GM21360 (cell line): ENCODE measurements around the gene MED4.
"Not testable (repeated sequence)": the region's sequence is repeated elsewhere in the genome, so short reads cannot be mapped to it uniquely, and the experiment has no call there.

Source experiments
- ATAC-seq: cut with Tn5 transposase; IDR thresholded peaks from one replicate; pipeline ENCODE4 v1.9.1; 2021; ENCODE audit warnings: mild to moderate bottlenecking, moderate library complexity; ENCODE audit not compliant: unreplicated experiment

The MED4 gene

DNA sequence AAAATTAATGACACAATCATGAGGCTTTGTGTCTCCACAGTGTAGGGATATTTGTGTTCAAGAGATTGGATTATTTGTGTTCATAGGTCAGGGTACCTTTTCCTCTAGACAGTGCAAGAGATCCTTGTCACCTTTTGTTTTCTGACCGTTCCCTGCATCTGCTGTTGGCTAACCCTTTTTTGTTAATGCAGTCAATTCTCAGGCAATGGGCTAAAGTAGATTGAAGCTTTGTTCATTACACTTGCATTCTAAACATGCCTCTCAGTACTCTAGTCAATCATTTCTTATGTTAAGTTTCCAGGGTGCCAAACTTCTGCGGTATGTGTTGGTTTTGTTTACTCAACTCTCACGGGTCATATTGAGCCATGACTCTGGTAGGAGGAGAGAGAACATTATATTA, 1.8 kb upstream of the MED4 start:
- no peak for ATAC-seq

DNA sequence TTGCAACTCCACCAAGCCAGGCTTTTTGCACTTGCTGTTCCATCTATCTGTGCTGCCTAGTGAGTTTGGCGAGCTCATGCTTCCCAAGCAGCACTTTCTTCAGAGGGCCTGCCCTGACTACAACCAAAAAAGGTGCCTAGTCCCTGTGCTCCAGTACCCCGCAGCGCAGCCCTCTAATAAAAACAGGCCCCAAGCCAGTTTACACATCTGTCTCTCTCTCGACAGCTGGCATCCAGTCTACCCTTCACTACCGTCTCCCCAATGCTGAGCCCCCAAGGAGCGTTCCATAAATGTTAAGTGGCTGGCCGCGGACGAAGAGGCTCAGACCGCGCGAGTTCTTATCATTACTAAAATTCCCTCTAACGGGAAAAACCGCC, 512 bp downstream of the MED4 start:
- ATAC-seq = peak; percentile 9

DNA sequence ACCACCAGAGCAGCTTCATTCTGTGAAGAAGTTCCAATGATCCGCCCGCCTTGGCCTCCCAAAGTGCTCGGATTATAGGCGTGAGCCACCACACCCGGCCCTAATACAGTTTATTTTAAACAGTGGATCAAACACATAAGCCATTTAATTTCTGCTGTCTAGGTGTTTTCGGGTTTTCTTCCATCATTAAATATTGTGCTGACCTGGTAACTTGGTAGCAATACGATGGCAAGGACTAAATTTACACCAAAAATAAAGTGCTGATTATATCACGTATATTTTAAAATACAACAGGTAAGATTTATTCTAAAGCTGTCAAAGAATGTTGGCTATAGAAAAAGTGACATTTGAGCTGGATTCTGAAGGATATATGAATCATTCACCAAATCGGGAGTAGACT, 1.3 kb downstream of the MED4 start:
- ATAC-seq = no peak

DNA sequence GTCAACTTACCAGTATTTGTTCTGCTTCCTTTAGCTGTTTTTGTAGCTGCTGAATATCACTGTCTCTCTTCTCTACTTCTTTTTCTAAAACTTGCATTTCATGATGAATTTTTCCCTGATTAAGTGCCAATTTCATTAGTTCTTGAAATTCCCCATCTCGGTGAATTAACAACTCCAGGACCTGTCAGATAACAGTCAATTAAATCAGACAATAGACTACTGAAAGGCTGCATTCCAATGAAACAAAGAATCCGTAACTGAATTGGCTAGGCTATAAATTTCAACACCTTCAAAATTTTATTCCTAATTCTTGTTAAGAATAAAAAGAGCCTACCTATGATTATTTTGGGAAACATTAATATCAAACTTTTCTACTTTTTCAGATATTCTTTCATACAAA, 8.6 kb downstream of the MED4 start:
- no peak for ATAC-seq

DNA sequence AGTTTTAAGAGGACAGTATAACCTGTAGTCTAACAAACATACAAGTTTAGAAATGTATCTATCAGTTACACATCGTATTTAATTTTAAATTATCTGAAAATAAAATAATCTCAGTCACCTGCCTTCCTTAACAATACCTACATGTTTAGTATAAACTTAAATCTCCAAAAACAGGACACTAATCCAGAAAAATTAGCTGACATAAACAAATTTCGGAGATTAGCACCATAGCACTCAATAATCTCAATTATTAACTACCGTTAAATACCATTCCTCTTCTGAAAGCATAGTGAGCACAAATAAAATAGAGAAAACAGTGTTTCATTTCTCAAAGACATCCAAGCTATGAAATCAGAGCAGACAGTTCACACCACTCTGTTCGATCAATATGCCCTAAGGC, 13.2 kb downstream of the MED4 start:
- no peak for ATAC-seq

DNA sequence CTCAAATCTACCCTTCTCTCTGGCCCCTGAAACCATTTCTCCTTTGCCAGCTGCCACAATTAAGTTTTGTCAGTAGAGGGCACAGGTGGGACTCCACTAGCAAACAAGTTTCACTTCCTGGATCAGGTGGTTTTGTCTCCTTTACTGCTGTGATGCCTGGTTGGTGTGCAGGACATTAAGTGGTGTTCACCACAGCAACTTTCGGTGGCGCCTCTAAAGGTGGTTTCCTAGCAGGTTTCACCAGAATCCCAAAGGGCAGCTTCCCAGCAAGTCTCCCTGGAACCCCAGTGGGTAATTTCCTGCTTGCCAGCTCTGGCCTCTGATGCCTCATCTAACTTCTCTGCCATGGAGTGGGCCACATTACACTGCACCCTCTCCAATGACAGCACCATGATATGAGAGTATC, 16.6 kb downstream of the MED4 start:
- peak; percentile 97 for ATAC-seq

DNA sequence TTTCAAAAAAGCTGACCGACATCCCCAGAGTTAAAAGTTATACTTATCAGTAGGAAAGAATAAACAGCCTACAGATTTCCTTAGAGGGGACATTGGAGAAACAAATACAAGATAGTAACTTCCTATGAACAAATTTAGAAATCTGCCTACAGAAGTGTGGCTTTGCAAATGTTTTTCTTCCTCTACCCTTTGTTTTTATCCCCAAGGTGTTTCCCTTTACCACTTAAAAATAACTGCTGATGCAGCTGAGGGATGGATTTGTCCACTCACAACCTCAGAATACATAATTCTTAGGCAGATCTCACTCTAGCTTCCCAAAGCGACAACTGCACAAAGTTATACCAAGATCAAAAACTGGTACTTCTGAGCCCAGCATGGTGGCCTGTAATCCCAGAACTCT, 20.9 kb downstream of the MED4 start:
- no peak for ATAC-seq

DNA sequence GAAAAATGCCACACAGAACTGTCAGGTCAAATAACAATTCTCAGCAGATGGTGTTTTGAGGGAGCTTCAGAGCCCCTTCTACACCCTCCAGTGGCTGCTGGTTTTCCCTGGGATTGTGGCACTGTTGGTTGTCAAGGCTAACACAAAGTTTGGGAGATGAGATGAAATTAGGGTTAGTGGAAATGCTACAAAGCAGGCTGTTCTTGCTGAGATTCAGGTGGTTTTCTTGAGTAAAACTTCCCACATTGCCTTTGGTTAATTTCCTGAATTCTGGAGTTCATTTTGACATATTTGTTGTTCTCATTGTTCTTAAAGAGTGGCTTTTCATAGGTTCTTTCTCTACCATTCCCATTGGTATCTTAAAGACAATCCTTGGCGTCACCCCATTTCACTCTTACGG, 22.1 kb downstream of the MED4 start:
- ATAC-seq = no peak

DNA sequence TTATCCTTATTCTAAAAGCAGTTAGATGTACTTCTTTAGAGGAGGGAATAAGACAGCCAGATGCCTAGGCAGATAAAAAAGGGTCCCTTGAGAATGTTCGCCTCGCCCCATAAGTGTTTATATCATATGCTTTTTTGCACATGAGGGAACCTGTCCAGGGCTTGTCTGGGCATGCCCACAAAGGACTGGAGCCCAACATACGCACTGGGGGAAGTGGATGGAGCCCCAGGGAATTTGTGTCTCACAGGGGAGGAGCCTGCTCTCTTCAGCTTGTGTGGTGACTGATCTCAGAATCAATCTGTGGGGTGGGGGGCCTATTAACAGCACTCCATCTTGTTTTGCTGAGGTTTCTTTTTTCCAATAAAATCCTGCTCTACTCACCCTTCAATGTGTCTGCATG, 22.6 kb downstream of the MED4 start:
- no peak for ATAC-seq

DNA sequence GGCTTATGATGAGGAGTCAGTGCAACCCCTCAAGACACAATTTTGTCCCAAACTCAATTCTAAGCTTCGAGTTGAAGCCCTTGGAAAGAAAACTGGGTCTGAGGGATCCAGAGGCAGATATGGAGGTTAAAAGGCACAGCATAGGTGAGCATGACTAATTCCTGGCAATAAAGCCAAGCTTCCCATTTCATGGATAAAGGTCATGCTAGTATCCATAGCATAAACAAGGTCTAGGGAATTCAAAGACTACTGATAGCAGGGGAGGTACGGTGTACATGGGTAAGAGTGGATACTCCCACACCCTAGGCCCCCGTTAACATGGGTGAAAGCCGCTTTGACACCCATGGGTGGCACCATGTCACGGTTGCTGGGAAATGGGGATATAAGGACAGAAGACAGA, 24.0 kb downstream of the MED4 start:
- ATAC-seq = no peak

DNA sequence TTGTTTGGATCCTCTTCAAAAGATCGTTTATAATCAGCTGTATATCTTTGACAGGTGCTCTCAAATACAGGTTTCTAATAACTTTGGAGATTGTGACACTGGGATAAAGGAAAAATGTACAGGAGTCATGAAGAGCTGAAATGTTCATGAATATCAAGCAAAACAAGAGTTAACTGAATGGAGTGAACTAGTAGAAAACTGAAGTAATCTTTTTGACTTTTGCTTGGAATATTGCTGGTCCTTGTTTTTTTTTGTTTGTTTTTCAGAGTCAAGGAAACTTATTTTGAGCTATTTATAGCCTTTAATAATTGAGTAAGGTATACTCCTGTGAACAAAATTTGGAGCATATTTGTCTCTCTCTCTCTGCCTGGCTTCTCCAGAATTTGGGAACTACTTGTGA, 25.3 kb downstream of the MED4 start:
- ATAC-seq = no peak

DNA sequence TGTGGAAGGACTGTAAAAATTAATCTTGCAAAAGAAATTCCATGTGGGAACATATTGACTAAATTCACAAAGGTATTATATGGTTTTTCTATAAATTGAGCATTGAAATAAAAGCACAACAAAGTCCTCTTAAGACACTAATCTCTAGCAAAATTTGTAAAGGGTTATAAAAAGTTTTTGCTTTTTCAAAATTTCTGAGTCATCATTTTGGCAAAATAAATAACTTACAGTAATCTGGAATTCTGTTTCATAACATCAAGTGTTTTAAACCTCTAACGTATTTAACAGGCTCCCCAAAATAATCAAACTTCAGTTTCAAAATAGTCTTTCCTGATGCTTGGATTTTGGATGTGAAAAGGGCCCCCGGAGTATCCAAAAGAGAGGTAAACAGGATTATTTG, 26.0 kb downstream of the MED4 start:
- no peak for ATAC-seq

DNA sequence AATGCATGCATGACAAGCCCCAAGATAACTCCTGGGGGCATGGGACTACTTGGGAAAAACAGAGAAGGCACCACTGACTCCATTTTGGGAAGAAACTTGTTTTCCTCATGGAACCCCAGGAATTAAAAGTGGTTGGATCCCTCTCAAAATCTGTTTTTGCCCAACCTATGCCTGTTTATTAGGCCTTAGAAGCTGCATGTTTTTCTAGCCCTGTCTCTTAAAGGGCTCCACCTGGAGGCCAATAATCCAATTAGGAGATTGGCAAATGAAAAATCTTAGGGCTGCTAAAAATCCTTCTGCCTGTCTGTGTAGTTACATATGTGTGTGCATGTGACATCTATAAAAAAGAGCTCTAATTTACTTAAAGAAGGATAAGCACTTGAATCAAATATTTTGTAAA, 26.9 kb downstream of the MED4 start:
- no peak for ATAC-seq

DNA sequence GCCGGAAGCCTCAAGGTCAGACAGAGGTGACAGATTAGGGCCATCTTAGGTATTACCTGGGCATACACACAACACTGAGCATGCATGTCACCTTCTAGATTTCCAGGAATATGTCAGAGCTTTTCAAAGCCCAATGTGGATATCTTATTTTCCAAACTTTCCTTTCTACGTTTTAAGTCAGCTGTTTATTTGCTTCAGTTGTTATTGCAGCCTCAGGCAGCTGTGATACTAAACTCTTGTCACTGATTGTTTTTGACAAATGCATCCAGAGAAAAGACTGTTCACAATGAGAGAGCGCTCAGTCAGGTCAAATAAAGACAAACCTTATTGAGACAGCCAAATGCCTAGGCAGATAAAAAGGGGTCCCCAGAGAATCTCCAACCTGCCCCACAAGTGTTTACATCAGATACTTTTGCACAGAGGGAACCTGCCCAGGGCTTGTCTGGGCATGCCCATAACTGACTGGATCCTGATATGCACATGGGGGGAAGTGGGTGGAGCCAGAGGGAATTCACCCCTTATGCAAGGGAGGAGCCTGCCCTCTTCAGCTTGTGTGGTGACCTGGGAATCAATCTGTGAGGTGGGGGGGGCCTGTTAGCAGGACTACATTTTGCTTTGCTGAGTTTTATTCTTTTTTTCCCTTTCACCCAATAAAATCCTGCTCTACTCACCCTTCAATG, 28.5 kb downstream of the MED4 start:
- ATAC-seq = peak; percentile 74

DNA sequence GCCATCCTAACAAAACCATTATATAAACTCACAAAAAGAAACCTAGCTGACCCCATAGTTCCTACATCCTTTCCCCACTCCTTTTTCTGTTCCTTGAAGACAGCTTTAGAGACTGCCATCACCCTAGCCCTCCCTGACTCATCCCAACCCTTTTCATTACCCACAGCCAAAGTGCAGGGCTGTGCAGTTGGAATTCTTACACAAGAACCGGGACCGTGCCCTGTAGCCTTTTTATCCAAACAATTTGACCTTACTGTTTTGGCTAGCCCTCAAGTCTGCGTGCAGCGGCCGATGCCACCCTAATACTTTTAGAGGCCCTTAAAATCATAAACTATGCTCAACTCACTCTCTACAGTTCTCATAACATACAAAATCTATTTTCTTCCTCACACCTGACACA, 35.0 kb downstream of the MED4 start:
- ATAC-seq = not testable (repeated sequence)

DNA sequence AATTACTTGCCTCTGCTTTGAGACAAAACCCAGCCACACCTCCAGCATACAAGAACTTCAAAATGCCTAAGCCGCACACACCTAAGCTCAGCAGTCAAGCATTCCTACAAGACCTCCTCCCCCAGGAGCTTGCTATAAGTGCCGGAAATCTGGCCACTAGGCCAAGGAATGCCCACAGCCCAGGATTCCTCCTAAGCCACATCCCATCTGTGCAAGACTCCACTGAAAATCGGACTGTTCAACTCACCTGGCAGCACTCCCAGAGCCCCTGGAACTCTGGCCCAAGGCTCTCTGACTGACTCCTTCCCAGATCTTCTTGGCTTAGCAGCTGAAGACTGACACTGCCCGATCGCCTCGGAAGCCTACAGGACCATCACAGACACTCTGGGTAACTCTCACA, 36.4 kb downstream of the MED4 start:
- not testable (repeated sequence) for ATAC-seq

DNA sequence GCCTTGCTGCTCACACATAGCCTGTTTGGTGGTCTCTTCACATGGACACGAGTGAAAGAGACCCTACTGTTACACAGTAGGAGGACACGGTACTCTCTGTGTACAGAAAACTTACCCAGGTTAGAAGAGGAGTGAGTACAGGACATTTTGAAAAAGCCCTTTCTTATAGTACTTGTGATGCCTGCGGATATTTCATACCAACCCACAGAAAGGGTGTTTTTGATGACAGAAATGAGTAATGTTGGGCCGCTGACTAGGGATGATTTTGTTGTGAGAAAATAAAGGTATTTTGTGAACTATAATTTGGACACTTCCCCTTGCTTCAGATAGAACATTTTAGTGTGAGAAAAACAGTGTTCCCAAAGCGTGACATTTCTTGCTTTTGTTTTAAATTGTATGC, 39.2 kb downstream of the MED4 start:
- ATAC-seq = no peak

DNA sequence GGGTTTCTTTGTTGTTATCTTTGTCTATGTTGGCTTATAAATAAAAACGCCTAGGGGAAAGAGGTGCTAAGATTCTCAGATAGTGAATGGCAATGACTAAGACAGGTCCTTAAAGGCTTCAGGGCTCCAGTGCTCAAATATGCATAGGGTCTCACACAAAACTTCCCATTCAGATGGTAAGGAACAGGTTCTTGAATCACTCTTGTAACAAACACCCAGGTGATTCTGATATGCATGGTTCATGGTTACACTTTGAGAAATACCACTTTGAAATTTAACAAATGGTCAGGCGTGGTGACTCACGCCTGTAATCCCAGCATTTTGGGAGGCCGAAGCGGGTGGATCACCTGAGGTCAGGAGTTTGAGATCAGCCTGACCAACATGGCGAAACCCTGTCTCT, 40.3 kb downstream of the MED4 start:
- ATAC-seq = no peak

DNA sequence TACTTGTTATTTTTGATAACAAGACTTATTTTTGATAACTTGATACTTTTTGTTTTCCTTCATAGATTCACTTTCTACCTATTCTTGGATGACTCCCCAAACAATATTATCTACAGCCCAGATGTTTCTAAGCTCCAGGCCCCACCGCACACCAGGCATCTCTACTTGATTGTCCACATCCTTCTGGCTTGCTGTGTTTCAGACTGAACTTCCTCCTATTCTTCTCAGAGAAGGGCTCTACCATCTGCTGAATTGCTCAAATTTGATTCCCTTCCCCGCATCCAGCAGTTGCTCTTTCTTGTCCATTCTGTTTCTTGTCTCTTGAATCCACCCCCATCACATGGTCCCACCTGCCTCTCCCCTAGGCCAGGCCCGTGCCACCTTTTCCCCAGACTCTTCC, 44.4 kb downstream of the MED4 start:
- no peak for ATAC-seq

DNA sequence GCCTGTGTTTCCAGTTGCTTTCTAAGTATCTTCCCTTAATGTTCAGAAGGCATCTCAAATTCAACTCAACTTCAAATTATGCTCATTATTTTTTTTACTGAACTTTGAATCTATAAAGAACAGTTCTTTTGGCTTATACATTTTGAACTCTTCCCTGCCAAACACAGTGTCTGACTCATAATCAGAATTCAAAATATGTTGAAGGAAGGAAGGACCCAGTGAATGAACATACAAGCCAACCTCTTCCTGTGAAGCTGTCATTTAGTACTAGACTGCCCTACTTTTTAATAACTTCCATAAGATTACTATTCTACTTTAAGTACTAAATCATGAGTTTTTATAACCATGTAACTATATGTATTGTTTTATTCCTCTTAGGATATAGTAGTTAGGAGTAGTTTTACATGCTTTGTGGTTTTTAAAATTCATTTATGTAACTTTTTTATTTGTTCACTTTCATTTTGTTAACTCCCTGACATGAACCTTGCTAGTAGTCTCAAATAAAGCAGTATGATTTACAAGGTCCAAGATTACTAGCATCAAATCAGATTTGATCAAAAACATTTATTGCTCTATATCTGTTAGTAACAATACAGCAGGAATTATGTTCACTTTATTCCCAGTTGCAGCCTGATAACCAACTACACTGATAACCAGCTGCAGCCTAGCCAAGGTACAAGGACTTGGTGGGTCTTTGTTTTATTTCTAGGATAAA, 51.0 kb downstream of the MED4 start:
- no peak for ATAC-seq

DNA sequence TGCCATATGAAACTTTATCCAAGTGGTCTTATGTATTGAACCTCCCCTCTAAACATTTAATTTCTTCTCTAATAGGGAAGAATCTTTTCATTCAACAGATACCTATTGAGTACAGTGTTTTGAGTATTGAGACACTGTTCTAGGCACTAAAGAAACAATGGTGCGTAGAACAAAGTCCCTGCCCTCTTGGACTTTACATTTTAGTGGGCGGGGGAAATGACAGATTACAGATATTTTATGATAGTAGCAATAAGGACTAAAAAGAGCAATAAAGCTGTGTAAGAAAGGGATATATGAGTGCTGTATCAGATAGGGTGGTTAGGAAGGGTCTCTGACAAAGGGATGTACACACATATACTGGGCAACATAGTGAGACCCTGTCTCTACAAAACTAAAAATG, 52.0 kb downstream of the MED4 start:
- ATAC-seq = no peak

DNA sequence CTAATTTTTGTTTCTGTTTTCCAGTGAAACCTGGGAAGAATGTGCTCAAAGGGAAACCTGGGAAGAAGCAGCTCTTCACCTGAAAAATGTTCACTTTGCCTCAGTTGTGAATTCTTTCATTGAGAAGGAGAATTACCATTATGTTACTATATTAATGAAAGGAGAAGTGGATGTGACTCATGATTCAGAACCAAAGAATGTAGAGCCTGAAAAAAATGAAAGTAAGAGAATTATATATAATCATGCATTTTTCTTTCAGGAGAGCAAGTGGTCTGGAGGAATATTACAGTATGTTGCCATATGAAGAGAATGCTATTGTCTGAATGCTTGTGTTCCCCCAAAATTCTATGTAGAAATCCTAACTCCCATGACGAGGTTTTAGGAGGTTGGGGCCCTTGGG, 54.0 kb downstream of the MED4 start:
- ATAC-seq = no peak

DNA sequence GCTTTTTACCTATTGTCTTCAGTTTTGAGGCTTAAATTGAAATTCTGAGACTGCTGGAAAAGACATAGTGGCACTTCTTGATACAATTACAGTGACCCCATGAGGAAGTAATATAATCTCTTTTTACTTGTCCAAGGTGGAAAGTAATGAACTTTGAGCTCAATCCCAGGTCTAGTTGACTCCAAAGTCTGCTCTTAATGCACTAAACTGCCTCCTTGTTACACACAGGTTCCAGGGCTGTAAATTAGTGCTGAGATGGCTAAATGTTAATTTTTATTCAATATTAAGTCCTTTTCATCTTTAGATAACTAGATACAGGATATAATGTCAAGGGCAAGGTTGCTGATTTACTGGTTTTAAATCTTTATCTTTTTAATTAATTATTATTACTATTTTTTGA, 54.9 kb downstream of the MED4 start:
- ATAC-seq = no peak
